NCI-H187 treated with DMSO at 0.1 percent for 48 hours (cell line): ENCODE data around the gene TMEM126A.
A peak's percentile ranks its signal among the peaks of the same experiment; 100 is the strongest.
"Not testable (repeated sequence)": the region's sequence is repeated elsewhere in the genome, so short reads cannot be mapped to it uniquely, and the experiment has no call there.

ENCODE experiments used
- DNase-seq: peaks from one replicate; lab custom pipeline; 2025; lab: John Stamatoyannopoulos, UW

The TMEM126A gene

GRCh38 chr11:85658180-85658579 is 10.4 kb downstream of the TMEM126A start:
- DNase-seq: no peak

GRCh38 chr11:85661972-85662664 is 14.4 kb downstream of the TMEM126A start:
- DNase-seq: no peak

GRCh38 chr11:85663080-85663752 is 15.4 kb downstream of the TMEM126A start:
- no peak for DNase-seq

GRCh38 chr11:85663753-85664614 is 16.2 kb downstream of the TMEM126A start:
- peak; percentile 10 for DNase-seq

- peak; percentile 82 for DNase-seq
These were observed 17.1 kb downstream of the TMEM126A start, which contains the start of gene CREBZF for GRCh38 chr11:85664615-85665481. CREBZF (minus strand) TSS chr11:85665129; CDS start chr11:85664875, 254 bp downstream.

GRCh38 chr11:85665733-85666132 is 18.0 kb downstream of the TMEM126A start:
- no peak for DNase-seq

- DNase-seq: no peak
These were observed 18.9 kb downstream of the TMEM126A start for GRCh38 chr11:85666687-85667086.

GRCh38 chr11:85668157-85668556 is 20.4 kb downstream of the TMEM126A start:
- DNase-seq: no peak

- not testable (repeated sequence) for DNase-seq
These were observed 23.3 kb downstream of the TMEM126A start for GRCh38 chr11:85670949-85671663.

- no peak for DNase-seq
These were observed 24.5 kb downstream of the TMEM126A start for GRCh38 chr11:85672105-85672902.

- no peak for DNase-seq
These were observed 25.6 kb downstream of the TMEM126A start for GRCh38 chr11:85673393-85673792.

GRCh38 chr11:85679576-85679975 is 31.8 kb downstream of the TMEM126A start:
- DNase-seq: no peak

- DNase-seq: no peak
These were observed 33.1 kb downstream of the TMEM126A start for GRCh38 chr11:85680897-85681296.

GRCh38 chr11:85682330-85683305 is 34.9 kb downstream of the TMEM126A start:
- peak; percentile 5 for DNase-seq

- no peak for DNase-seq
These were observed 37.5 kb downstream of the TMEM126A start for GRCh38 chr11:85685125-85685819.

GRCh38 chr11:85685820-85686459 is 38.2 kb downstream of the TMEM126A start, which contains the start of gene CCDC89:
CCDC89 (minus strand) TSS chr11:85686195; CDS start chr11:85686130, 65 bp downstream.
- DNase-seq: peak; percentile 86

- DNase-seq: no peak
These were observed 46.7 kb downstream of the TMEM126A start for GRCh38 chr11:85694385-85694980.
